GM18907 (cell line): ENCODE results near the gene KLHL42.
"Not testable (repeated sequence)": the region's sequence is repeated elsewhere in the genome, so short reads cannot be mapped to it uniquely, and the experiment has no call there.

Source experiments
- ATAC-seq: cut with Tn5 transposase; IDR thresholded peaks from one replicate; pipeline ENCODE4 v1.9.1; 2021; ENCODE audit warnings: mild to moderate bottlenecking, moderate library complexity; ENCODE audit not compliant: unreplicated experiment

The KLHL42 gene, protein sequence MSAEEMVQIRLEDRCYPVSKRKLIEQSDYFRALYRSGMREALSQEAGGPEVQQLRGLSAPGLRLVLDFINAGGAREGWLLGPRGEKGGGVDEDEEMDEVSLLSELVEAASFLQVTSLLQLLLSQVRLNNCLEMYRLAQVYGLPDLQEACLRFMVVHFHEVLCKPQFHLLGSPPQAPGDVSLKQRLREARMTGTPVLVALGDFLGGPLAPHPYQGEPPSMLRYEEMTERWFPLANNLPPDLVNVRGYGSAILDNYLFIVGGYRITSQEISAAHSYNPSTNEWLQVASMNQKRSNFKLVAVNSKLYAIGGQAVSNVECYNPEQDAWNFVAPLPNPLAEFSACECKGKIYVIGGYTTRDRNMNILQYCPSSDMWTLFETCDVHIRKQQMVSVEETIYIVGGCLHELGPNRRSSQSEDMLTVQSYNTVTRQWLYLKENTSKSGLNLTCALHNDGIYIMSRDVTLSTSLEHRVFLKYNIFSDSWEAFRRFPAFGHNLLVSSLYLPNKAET

DNA sequence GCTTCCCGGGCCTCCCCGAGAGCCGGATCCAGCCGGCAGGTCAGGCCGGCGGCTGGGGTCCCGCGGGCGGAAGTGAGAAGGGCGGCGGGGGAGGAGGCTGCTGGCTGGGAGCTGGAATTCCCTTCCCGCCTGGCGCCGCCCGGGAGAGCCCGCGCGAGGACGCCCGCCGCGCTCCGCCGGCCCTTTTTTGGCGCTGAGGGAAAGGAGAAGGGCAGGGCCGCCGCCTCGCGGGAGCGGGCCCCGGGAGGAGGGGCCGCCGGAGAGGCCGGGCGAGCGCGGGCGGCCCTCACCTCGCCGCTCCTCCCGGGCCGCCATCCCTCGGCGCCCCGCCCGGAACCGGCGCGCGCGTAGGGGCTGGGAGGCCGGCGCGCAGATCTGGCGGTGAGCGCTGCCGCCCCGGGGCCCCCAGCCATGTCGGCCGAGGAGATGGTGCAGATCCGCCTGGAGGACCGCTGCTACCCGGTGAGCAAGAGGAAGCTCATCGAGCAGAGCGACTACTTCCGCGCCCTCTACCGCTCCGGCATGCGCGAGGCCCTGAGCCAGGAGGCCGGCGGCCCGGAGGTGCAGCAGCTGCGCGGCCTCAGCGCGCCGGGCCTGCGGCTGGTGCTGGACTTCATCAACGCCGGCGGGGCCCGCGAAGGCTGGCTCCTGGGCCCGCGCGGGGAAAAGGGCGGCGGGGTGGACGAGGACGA, at the start of gene KLHL42, which contains the start of gene MANSC4:
KLHL42 (plus strand) TSS at position 314 of the 692 bp plus-strand sequence; CDS start at position 412, 98 bp downstream.
MANSC4 (minus strand) TSS at position 317 of the 692 bp plus-strand sequence. CDS start 8,960 bp downstream, outside the sequence.
- ATAC-seq, result peak; percentile 87

DNA sequence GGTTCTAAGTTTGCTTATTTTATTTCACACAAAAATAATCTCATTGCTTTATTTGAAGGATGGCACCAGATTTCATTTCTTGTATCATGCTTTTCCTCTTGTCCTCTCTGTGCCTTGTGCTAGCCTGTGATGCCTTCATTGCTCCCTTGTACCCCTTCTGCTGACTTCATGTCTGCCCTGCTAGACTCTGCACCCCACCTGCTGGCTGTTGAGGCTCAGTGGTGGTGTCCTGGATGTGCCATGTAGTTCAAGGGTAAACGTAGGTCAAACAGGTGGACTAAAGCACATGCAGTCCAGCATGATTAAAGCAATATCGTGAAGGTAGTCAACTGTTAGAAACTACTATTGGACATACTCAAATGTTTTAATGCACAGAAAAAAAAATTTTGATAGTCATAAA, 47.8 kb upstream of the KLHL42 start:
- no peak for ATAC-seq

DNA sequence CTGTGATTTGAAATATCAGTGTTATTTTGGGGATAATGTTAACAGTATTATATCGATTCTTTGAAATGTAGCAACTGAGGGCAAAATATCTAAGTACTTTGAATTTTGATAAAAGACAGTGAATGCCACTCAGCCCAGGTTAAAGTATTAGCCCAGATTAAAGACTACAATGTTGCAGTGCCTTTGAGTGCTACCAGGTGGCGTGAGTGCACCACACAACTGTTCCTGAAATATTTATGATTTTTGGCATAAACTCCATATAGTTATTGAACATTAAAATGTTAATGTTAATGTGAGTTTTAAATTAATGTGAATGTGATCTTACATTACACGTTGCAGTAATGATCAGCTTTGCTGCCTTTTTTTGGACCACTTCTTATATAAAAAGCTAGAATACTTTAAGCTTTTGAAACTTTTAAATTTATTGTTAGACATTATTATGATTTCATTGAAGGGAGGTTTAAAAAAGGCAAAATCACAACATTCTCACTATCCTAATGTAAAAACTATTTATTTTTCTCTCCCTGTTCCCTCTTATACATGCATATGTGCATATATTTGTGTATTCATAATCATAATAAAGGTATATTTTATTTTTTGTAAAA, 46.9 kb upstream of the KLHL42 start:
- no peak for ATAC-seq

DNA sequence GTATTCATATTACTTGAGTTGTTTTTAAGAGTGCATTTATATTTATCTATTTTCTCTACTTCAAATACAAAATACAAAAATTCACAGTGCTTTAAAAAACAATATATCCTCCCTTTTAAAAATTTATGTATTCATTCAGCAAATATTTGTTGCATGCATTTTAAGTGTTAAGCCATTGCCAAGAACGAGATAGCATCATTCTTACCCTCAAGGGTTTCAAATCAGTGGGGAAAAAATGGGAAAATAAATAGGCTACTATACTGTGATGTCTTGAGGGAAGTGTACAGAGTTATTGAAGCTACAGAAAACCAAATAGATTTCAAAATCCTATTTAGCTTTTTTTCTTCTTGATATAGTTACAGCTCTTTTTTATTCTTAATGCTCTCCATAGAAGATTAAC, 46.2 kb upstream of the KLHL42 start:
- ATAC-seq, result no peak

DNA sequence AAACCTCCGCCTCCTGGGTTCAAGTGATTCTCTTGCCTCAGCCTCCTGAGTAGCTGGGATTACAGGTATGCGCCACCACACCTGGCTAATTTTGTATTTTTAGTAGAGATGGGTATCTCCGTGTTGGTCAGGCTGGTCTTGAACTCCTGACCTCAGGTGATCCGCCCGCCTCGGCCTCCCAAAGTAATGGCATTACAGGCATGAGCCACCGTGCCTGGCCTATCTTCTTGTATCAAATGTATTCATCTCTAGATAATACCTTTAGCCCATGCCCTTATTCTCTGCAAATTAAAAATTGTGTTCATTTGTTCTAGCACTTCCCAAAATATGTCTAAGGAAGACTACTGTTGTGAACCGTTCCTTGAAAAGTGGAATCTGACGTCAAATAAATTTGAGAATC, 45.7 kb upstream of the KLHL42 start:
- ATAC-seq, result not testable (repeated sequence)

DNA sequence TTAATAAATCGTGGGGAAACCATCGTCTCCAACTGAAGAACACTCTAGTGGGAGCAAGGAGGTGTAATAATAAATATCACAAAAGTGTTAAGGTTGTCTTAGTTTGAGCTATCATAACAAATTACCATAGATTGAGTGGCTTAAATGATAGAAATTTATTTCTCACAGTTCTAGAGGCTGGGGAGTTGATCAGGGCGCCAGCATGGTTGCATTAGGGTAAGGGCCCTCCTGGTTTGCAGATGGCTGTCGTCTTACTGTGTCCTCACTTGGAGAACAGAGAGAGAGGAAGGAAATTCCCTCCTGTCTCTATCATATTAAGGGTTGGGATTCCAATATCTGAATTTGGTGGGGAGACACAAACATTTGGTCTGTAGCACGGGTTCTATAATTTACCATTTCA, 36.4 kb upstream of the KLHL42 start:
- ATAC-seq, result no peak

DNA sequence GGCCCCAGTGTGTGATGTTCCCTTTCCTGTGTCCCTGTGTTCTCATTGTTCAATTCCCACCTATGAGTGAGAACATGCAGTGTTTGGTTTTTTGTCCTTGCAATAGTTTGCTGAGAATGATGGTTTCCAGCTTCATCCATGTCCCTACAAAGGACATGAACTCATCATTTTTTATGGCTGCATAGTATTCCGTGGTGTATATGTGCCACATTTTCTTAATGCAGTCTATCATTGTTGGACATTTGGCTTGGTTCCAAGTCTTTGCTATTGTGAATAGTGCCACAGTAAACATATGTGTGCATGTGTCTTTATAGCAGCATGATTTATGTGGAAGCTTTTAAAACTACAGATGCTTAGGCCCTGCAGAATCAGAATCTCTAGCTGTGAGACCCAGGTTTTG, 34.3 kb upstream of the KLHL42 start:
- ATAC-seq, result not testable (repeated sequence)

DNA sequence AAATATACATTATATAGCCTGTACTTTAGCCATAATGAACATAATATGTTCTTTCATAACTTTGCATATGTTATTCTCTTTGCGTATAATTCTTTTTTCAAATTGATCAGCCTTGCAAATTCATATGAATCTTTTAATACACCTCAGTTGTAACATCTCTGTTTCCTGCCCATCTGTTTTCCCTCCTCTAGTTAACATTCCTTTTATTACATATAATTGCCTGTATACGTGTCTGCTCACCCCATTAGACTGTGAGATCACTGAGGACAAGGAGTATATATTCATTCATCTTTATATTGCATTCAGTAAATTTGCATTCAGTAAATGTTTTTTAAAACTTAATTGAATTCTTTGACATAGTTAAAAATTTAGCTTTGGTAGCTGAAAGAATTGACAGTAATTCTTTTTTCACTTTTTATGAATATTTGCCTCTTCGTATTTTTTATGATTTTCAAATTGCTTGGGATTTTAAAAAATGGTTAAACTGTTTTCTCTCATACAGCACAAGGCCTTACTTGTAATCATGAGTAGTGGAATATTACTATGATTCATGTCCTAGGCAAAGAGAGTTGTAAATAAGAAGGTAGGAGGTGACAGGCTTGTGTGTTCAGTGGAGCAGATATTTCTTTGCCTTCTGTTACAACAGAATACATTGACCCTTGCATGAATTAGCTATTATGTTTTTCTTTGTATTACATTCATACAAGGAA, 32.8 kb upstream of the KLHL42 start:
- no peak for ATAC-seq

DNA sequence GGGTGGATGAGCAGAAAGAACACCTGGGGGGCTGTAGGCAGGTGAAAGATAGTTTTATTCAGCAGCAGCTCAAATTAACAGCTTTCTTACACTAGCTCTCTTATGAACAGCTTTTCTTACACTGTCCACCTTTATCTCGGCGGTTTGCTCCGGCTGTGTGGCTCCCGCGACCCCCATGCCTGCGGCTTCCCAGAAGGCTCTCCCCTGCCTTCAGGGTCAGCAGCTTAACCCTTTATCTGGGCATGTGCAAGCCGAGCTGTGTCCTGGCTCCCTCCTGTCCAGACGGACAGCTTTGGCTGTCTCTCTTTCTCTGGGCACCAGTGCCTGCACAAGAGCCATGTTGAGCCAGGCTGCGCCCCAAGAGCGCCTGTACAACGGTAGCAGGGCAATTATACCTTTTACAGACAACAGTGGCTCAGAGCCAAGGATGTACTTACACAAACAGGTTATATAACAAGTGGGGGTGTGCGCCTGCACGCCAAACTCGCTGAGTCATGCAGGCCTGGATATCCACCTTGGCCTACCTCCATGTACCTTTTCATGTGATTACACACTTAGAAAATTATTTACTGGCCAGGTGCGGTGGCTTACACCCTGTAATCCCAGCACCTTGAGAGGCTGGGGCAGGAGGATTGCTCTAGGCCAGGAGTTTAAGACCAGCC, 28.5 kb upstream of the KLHL42 start:
- no peak for ATAC-seq

DNA sequence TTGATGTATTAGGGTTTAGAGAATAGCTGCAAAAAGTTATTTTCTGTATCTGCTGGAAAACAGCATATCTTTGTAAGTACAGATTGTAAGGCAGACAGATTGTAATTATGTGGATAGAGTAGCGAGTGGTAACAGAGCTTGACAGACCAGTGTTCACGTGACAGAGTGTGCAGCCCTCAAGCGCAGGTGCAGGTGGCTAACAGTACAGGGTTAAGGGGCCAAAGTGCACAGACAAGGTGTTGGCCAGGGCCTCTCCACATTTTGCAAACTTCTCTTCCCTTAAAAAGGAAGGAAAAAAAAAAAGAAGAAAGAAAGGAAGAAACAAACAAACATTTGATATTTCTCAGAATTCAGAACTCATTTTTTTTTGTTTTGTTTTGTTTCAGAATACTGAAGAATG, 25.2 kb upstream of the KLHL42 start:
- ATAC-seq, result no peak

DNA sequence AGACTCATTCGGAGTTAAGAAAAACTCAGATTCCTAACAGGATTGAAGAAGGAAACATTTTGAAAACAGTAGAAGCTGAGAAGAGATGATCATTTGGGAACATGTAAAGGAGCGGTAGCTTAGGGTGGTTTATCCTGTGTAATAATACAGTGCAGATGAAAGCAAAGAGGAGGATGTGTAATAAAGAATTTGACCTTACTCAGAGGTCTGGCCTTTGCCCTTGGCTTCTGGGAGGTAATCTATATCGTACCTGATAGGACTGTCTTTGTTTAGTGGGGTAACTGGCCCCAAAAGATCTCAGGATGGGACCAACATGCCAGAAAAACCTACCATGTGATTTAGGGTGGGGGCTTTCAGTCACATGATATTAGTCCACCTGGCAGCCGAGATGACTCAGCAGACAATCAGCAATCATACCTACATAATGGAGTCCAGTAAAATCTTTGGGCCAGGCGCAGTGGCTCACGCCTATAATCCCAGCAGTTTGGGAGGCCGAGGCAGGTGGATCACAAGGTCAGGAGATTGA, 23.3 kb upstream of the KLHL42 start:
- no peak for ATAC-seq

DNA sequence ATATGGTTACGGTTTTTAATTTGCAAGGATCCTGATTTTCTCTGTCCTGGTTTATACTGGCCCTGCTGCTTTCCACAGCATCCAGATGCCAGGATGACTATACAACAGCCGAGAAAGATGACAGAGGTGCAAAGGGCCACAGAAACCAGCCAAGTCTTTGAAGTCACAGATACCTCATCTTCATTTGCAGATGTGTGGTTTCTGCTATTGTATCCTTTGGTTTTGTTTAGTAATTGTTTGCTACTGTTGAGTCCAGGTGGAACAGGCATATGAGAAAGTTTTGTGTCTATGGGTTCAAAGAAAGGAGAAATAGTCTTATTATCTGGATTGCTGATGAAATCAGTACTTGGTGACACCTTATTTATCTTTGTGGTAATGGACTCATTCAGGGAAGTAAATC, 17.3 kb upstream of the KLHL42 start:
- ATAC-seq, result no peak

DNA sequence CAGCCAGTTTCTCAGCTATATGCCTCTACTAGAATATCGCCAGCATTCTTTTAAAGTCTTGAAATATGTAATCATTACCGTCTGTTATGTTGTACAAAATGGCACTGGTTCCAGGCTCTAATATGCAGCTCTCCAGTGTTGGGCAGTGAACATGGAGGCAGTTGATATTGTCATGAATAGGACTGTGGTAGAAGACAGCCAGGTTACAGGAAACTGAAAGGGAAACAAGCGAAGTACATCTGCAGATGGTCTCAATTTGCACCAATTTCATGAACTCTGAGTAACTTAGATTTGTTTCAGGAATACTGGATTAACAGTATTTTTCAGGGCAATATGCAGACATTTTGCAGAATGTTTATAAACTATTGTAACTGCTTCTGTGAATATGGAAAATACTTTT, 13.4 kb upstream of the KLHL42 start:
- ATAC-seq, result no peak

DNA sequence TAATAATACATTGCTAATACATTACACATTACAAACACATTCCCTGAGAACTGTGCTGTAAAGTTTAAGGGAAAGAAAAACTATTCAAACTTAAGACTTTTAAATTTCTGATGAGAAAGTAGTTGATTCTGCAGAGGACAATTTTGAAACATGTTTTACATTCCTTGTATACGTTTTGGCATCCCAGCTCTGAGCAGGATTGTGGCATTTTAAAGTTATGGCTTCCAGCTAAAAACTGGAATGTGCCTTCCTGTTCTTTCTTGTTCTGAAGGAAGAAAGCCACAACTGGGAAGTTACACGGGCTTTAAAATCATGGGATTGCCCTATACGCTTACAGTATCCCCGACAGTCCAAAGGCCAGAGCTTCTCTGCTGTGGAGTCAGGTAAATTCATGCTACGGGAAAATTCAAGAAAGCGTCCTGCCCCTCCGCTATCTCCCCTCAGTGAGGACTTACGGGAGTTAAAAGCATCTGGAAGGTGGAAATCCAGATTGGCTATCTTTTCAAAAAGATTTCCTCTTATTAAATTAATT, 10.8 kb upstream of the KLHL42 start:
- ATAC-seq, result no peak

DNA sequence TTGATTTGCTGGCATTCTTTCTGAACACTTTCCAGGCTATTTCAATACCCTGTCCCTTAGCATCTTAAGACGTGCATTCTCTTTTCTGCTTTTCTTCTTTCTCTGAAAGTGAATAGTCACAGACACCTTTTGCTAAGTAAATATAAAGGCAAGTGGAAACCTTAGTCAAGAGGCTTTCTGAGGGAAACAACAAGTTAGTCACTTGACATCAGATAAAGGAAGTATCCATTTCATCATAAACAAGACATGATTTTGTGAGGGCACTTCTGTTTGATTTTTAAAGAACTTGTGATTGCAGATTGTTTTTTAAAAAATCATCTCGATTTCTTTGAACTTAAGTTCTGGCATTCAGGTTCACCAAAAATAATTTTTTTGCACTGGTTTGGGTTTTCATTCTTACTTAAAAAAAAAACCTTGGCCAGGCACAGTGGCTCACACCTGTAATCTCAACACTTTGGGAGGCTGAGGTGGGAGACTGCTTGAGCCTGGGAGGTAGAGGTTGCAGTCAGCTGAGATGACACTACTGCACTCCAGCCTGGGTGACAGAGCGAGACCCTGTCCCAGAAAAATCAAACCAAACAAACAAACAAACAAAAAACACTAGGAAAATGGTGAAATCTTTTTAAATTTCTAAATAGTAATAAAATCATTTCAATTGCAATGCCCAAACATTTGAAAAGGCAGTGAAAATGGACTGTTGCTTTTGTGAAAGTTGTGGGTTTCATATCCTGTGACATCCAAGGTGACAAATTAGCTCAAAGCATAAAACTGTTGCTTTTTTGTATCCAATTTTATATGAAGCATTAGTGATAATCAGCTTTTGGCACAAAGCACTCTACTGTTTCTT, 8.3 kb upstream of the KLHL42 start:
- no peak for ATAC-seq

DNA sequence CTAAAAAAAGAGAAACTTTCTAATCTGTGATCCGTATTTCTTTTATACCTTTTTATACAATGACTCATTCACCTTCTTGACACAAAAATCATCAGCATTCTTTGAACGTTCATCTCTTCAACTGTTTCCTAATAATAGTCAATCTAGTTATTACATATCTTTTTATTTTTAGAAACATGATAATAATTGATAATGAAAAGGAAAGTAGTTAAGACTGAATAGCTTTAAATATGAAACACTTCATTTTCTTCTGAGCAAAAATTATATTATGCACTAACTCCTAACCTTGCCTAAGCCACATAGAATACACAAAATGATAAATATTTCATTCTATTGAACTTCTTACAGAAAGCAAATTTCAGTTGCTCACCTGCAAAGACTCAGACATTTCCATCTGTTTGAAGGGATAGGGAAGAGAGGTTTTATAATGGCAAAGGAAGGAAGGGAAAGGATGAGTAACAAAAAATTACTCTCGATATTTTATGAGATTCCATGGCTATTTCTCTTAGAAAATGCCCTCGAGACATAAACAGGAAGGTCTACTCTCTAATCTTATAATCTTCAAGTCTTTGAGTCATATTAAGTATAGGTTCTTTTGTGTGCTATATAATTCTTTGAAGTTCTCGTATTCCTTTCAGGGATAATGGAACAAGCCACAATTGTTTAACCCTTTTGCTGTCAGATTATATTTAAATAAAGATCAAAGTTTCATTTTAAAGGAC, 7.5 kb upstream of the KLHL42 start:
- ATAC-seq, result no peak

DNA sequence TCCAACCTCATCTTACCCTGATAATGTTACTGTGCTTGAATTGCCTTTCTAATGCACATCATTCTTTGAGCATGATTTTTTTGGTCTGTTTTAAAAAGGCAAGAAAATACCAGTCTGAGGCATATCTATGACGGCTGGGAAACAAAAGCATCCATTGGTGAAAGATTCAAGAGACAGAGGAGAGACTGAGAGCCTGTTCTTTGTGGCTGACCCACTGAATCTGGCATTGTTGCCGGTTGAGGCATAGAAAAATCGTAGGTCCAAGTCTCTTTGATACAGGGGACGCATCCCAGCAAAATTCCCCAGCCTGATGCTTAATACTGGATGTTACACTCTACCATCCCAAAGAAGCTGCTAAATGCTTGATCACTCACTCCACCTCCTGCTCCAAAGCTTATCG, 2.9 kb upstream of the KLHL42 start:
- no peak for ATAC-seq

DNA sequence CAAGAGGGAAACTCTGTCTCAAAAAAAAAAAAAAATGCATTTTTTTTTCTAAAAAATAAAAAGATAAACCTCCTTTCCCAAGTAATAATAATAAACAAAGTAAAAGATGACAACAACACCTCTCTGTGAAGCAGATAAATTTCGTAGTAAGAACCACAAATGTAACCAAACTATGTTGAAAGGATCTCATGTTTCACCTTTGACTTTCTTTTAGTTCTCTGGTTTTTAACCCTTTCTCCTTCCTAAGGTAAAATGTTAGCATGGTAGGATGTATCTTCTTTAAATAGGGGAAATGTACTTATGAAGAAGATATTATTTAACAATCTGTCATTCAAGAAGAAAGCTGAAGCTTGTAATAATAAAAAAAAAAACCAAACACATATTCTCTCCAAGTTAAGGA, 1.8 kb upstream of the KLHL42 start:
- no peak for ATAC-seq
